Measurements from ENCODE around the gene ANKRD13B. TPM values are rescaled to one million over a fixed set of nuclear protein-coding genes. Genes with fewer than 3 reads are reported as not detected.

The ANKRD13B gene
- total RNA-seq, 1 donor from 2014 or later: 27.5 TPM

GRCh38 chr17:29614349-29615047 lies 21.6 kb downstream of the ANKRD13B start:
- Mint-ChIP-seq H3K36me3 (ENCODE audit: insufficient read depth) (no peaks in the 10 kb centered on the region), H3K9me3 (ENCODE audit: low read depth) (no peaks in the 10 kb centered on the region), H3K4me3 (ENCODE audit: low read depth) (peak overlapping the region; percentile 7), H3K27me3 (peaks cover 62% of the 10 kb centered on the region), H3K27ac (no peak overlapping the region), H3K4me1 (ENCODE audit: low read depth) (peaks cover 5% of the 10 kb centered on the region)
- no peak for DNase-seq (ENCODE audit: low spot score, unreplicated experiment)
- no peak for TF ChIP-seq CTCF (IDR thresholded peaks at IDR 0.05; ENCODE audit: unreplicated experiment)

GRCh38 chr17:29615048-29615385 lies 22.1 kb downstream of the ANKRD13B start:
- TF ChIP-seq CTCF (IDR thresholded peaks at IDR 0.05; ENCODE audit: unreplicated experiment): no peak
- H3K27me3 Mint-ChIP-seq: peaks cover 66% of the 10 kb centered on the region
- H3K4me3 Mint-ChIP-seq (ENCODE audit: low read depth): peak overlapping the region; percentile 7
- no peaks in the 10 kb centered on the region for H3K36me3 Mint-ChIP-seq (ENCODE audit: insufficient read depth)
- DNase-seq (ENCODE audit: low spot score, unreplicated experiment): no peak
- peaks cover 5% of the 10 kb centered on the region for H3K4me1 Mint-ChIP-seq (ENCODE audit: low read depth)
- no peaks in the 10 kb centered on the region for H3K9me3 Mint-ChIP-seq (ENCODE audit: low read depth)
- no peak overlapping the region for H3K27ac Mint-ChIP-seq

- H3K27ac Mint-ChIP-seq: peak overlapping the region; percentile 41
- no peaks in the 10 kb centered on the region for H3K36me3 Mint-ChIP-seq (ENCODE audit: insufficient read depth)
- H3K27me3 Mint-ChIP-seq: peaks cover 70% of the 10 kb centered on the region
- DNase-seq (ENCODE audit: low spot score, unreplicated experiment): no peak
- H3K4me3 Mint-ChIP-seq (ENCODE audit: low read depth): peak overlapping the region; percentile 65
- TF ChIP-seq CTCF (IDR thresholded peaks at IDR 0.05; ENCODE audit: unreplicated experiment): no peak
- H3K4me1 Mint-ChIP-seq (ENCODE audit: low read depth): peaks cover 5% of the 10 kb centered on the region
- H3K9me3 Mint-ChIP-seq (ENCODE audit: low read depth): no peaks in the 10 kb centered on the region
These were observed 22.8 kb downstream of the ANKRD13B start for GRCh38 chr17:29615492-29616299.

GRCh38 chr17:29616300-29617048 lies 23.5 kb downstream of the ANKRD13B start:
- H3K27ac Mint-ChIP-seq: no peak overlapping the region
- H3K9me3 Mint-ChIP-seq (ENCODE audit: low read depth): no peaks in the 10 kb centered on the region
- peaks cover 74% of the 10 kb centered on the region for H3K27me3 Mint-ChIP-seq

More at GRCh38 chr17:29616300-29617048, 23.5 kb downstream of the ANKRD13B start:
- TF ChIP-seq CTCF (IDR thresholded peaks at IDR 0.05; ENCODE audit: unreplicated experiment): no peak
- no peaks in the 10 kb centered on the region for H3K36me3 Mint-ChIP-seq (ENCODE audit: insufficient read depth)
- peaks cover 5% of the 10 kb centered on the region for H3K4me1 Mint-ChIP-seq (ENCODE audit: low read depth)
- H3K4me3 Mint-ChIP-seq (ENCODE audit: low read depth): no peak overlapping the region
- no peak for DNase-seq (ENCODE audit: low spot score, unreplicated experiment)

All from progenitor cell of endocrine pancreas (in vitro differentiated cells).